Right atrium auricular region (tissue), 2 donors: Measurements from ENCODE around the gene TMEM200A. TPM values are rescaled to one million over a fixed set of nuclear protein-coding genes. Genes with fewer than 3 reads are reported as not detected.

ENCODE experiments used
- DNase-seq: peaks from one replicate; pipeline ENCODE4 v3.0.0-alpha.2; 2019; ENCODE audit warnings: low spot score
- H3K27ac ChIP-seq, 2 donors: fragments of 200-600 bp; sonication (generic); 1 replicate in 1 of 2; 2 replicates in 1 of 2; pipeline ENCODE4 v1.5.1; 2016 to 2019
- H3K27me3 ChIP-seq, 2 donors: fragments of 200-600 bp; sonication (generic); one replicate each; pipeline versions ENCODE4 v1.5.1 to v1.6.0; 2017 to 2019
- H3K36me3 ChIP-seq: fragments of 200-600 bp; sonication (generic); one replicate; pipeline ENCODE4 v1.5.1; 2016
- H3K4me1 ChIP-seq, 2 donors: fragments of 200-600 bp; sonication (generic); one replicate each; pipeline versions ENCODE4 v1.5.1 to v1.6.0; 2017 to 2019
- H3K4me3 ChIP-seq, 2 donors: fragments of 200-600 bp; sonication (generic); 1 replicate in 1 of 2; 2 replicates in 1 of 2; pipeline ENCODE4 v1.5.1; 2017 to 2019; ENCODE audit warnings: mild to moderate bottlenecking in 1 of 2, moderate library complexity in 1 of 2
- H3K9me3 ChIP-seq, 2 donors: fragments of 200-600 bp; sonication (generic); one replicate each; pipeline ENCODE4 v1.5.1; 2019
- CTCF ChIP-seq, 2 donors: fragments of 200-600 bp; sonication (generic); IDR thresholded peaks; one replicate each; pipeline ENCODE4 v1.5.1; 2019; ENCODE audit warnings: antibody characterized with exemption in 2 of 2
- total RNA-seq, 2 donors: library from RNA; depleted of rRNA; stranded (reverse); fragments of >200 nt; gene quantifications; one replicate each; pipeline ENCODE4 v1.1.0, GENCODE V29; 2016

The TMEM200A gene
- total RNA-seq, 2 donors from 2014 or later: 0.63 TPM; not detected in 1

GRCh38 chr6:130470766-130471165 is 104.9 kb downstream of the TMEM200A start:
- Histone ChIP-seq H3K27me3 (no peaks in the 10 kb centered on the region), H3K4me1 (no peaks in the 10 kb centered on the region), H3K27ac (no peak overlapping the region), H3K9me3 (peaks cover 0 to 7% of the 10 kb centered on the region in 2 donors), H3K36me3 (no peaks in the 10 kb centered on the region), H3K4me3 (no peak overlapping the region)
- DNase-seq: no peak
- TF ChIP-seq CTCF (IDR thresholded peaks at IDR 0.05): no peak

GRCh38 chr6:130473886-130474285 is 108.1 kb downstream of the TMEM200A start:
- no peak for DNase-seq
- no peak for TF ChIP-seq CTCF (IDR thresholded peaks at IDR 0.05)

GRCh38 chr6:130482645-130483390 is 117.0 kb downstream of the TMEM200A start:
- Histone ChIP-seq H3K27ac (no peak overlapping the region), H3K36me3 (no peaks in the 10 kb centered on the region), H3K4me3 (no peak overlapping the region), H3K9me3 (no peaks in the 10 kb centered on the region), H3K27me3 (no peaks in the 10 kb centered on the region), H3K4me1 (no peaks in the 10 kb centered on the region)
- no peak for TF ChIP-seq CTCF (IDR thresholded peaks at IDR 0.05)
- DNase-seq: no peak

More at GRCh38 chr6:130473886-130474285, 108.1 kb downstream of the TMEM200A start:
- Histone ChIP-seq H3K4me1 (no peaks in the 10 kb centered on the region), H3K4me3 (no peak overlapping the region), H3K36me3 (no peaks in the 10 kb centered on the region), H3K9me3 (peaks cover 0 to 7% of the 10 kb centered on the region in 2 donors), H3K27me3 (no peaks in the 10 kb centered on the region), H3K27ac (no peak overlapping the region)

- Histone ChIP-seq H3K27ac (no peak overlapping the region), H3K4me3 (no peak overlapping the region), H3K9me3 (no peaks in the 10 kb centered on the region), H3K4me1 (no peaks in the 10 kb centered on the region), H3K36me3 (no peaks in the 10 kb centered on the region), H3K27me3 (no peaks in the 10 kb centered on the region)
- TF ChIP-seq CTCF (IDR thresholded peaks at IDR 0.05): no peak
- DNase-seq: no peak
Measured at GRCh38 chr6:130485870-130486269, 120.1 kb downstream of the TMEM200A start.

GRCh38 chr6:130486417-130486816 is 120.6 kb downstream of the TMEM200A start:
- no peaks in the 10 kb centered on the region for H3K9me3 ChIP-seq
- no peak for DNase-seq
- no peaks in the 10 kb centered on the region for H3K4me1 ChIP-seq
- no peak overlapping the region for H3K4me3 ChIP-seq
- no peak overlapping the region for H3K27ac ChIP-seq
- H3K36me3 ChIP-seq: no peaks in the 10 kb centered on the region
- no peak for TF ChIP-seq CTCF (IDR thresholded peaks at IDR 0.05)
- no peaks in the 10 kb centered on the region for H3K27me3 ChIP-seq

- H3K4me1 ChIP-seq: no peaks in the 10 kb centered on the region
- H3K27me3 ChIP-seq: no peaks in the 10 kb centered on the region
- no peak for TF ChIP-seq CTCF (IDR thresholded peaks at IDR 0.05)
- no peaks in the 10 kb centered on the region for H3K9me3 ChIP-seq
- DNase-seq: no peak
- no peak overlapping the region for H3K4me3 ChIP-seq
- no peak overlapping the region for H3K27ac ChIP-seq
- H3K36me3 ChIP-seq: no peaks in the 10 kb centered on the region
Measured at GRCh38 chr6:130489514-130489913, 123.7 kb downstream of the TMEM200A start.
